GM23248 (cell line): ENCODE data around the gene BBS2.

ENCODE experiments used
- EZH2 ChIP-seq: fragments of 200-600 bp; sonication (generic); IDR thresholded peaks from 2 replicates; pipeline ENCODE4 v1.6.1; 2018; ENCODE audit warnings: antibody characterized with exemption, mild to moderate bottlenecking; ENCODE audit not compliant: insufficient read depth, poor library complexity, severe bottlenecking
- EZH2phosphoT487 ChIP-seq: fragments of 200-600 bp; sonication (generic); IDR thresholded peaks from 2 replicates; pipeline ENCODE4 v1.6.1; 2018; ENCODE audit warnings: antibody characterized with exemption, moderate library complexity, mild to moderate bottlenecking, low read depth; ENCODE audit not compliant: insufficient read depth

- TF ChIP-seq EZH2 (no peak), EZH2phosphoT487 (no peak)
Observed at GRCh38 chr16:56559109-56559508, 39.3 kb upstream of the BBS2 start.
